OCI-LY7 (cell line): ENCODE data around the gene MRAP. TPM values are rescaled to one million over a fixed set of nuclear protein-coding genes. Genes with fewer than 3 reads are reported as not detected.

Experiments
- BruUV-seq: library from RNA; stranded (reverse); fragments of 400-500 nt; replicated peaks from 2 replicates; lab custom pipeline; 2021; lab: Mats Ljungman, UMichigan
- CTCF ChIA-PET: fragments of 300-600 bp; sonication (Branson Sonifier 250); formaldehyde crosslinking; loops from one replicate; lab custom pipeline; 2022; ENCODE audit warnings: antibody characterized with exemption; ENCODE audit not compliant: unreplicated experiment; lab: Charles Lee
- POLR2A ChIA-PET: fragments of 300-600 bp; sonication (Branson Sonifier 250); formaldehyde crosslinking; loops from one replicate; lab custom pipeline; 2022; ENCODE audit warnings: antibody characterized with exemption; lab: Charles Lee
- DNase-seq: peaks from one replicate; pipeline ENCODE4 v3.0.0-alpha.2; 2015; ENCODE audit warnings: low spot score
- H2AFZ ChIP-seq: fragments of 200-600 bp; sonication (generic), shearing (Covaris generic); 2 replicates; pipeline ENCODE4 v1.6.1; 2014; ENCODE audit warnings: mild to moderate bottlenecking, antibody characterized with exemption, low read length, moderate library complexity
- H3K27ac ChIP-seq: fragments of 200-600 bp; sonication (generic); 2 replicates; pipeline ENCODE4 v1.5.1; 2014; ENCODE audit warnings: mixed run types, low read depth, mild to moderate bottlenecking, moderate library complexity, low read length, inconsistent platforms; ENCODE audit not compliant: poor library complexity, severe bottlenecking
- H3K36me3 ChIP-seq: fragments of 200-600 bp; sonication (generic); 2 replicates; pipeline ENCODE4 v1.6.1; 2014; ENCODE audit warnings: mild to moderate bottlenecking, antibody characterized with exemption, low read length, moderate library complexity, mixed read lengths; ENCODE audit not compliant: insufficient read depth
- H3K4me1 ChIP-seq: fragments of 200-600 bp; sonication (generic); 2 replicates; pipeline ENCODE4 v1.5.1; 2014; ENCODE audit warnings: mild to moderate bottlenecking, low read length; ENCODE audit not compliant: insufficient read depth, poor library complexity, severe bottlenecking
- H3K4me2 ChIP-seq: fragments of 200-600 bp; sonication (generic); 2 replicates; pipeline ENCODE4 v1.6.1; 2014; ENCODE audit warnings: mild to moderate bottlenecking, low read length
- H3K4me3 ChIP-seq: fragments of 200-600 bp; sonication (generic); 2 replicates; pipeline ENCODE4 v1.5.1; 2014; ENCODE audit warnings: mild to moderate bottlenecking, low read depth, low read length; ENCODE audit not compliant: poor library complexity, severe bottlenecking
- H3K79me2 ChIP-seq: fragments of 200-600 bp; sonication (generic); 2 replicates; pipeline ENCODE4 v1.6.1; 2016; ENCODE audit warnings: low read depth, mild to moderate bottlenecking, low read length, moderate library complexity, mixed read lengths; ENCODE audit not compliant: insufficient read depth
- H3K9me2 ChIP-seq: fragments of 200-600 bp; sonication (generic); 2 replicates; pipeline ENCODE4 v1.6.1; 2016; ENCODE audit warnings: mild to moderate bottlenecking, low read length, mixed read lengths; ENCODE audit not compliant: insufficient read depth
- H3K9me3 ChIP-seq: fragments of 200-600 bp; sonication (generic); 2 replicates; pipeline ENCODE4 v1.6.1; 2014; ENCODE audit warnings: mild to moderate bottlenecking, mixed run types, low read length, mixed read lengths
- H4K20me1 ChIP-seq: fragments of 200-600 bp; sonication (generic); 2 replicates; pipeline ENCODE4 v1.6.1; 2014; ENCODE audit warnings: mild to moderate bottlenecking, antibody characterized with exemption, low read length, moderate library complexity, mixed read lengths; ENCODE audit not compliant: insufficient read depth
- CTCF ChIP-seq: fragments of 200-600 bp; sonication (generic); conservative IDR thresholded peaks from 2 replicates; pipeline ENCODE4 v1.5.1; 2014; ENCODE audit warnings: mild to moderate bottlenecking, antibody characterized with exemption, low read length, moderate library complexity, mixed read lengths
- EZH2phosphoT487 ChIP-seq: fragments of 200-600 bp; sonication (generic); IDR thresholded peaks from 2 replicates; pipeline ENCODE4 v1.6.1; 2018; ENCODE audit warnings: low read depth, borderline replicate concordance, mild to moderate bottlenecking, mixed run types, antibody characterized with exemption, low read length, moderate library complexity, mixed read lengths
- intact Hi-C: fragments of 100-400 bp; cut with micrococcal nuclease; formaldehyde crosslinking; loops from one replicate; pipeline ENCODE4 v1.10.0; 2022; ENCODE audit not compliant: unreplicated experiment
- total RNA-seq, 2 experiments: library from RNA; depleted of rRNA in 1 of 2; stranded (reverse); fragments of >200 nt in 1 of 2; shearing (Covaris generic) in 1 of 2; gene quantifications; 2 replicates each; pipeline ENCODE4 v1.2.3, GENCODE V29; 2014 to 2022

Gene MRAP
- total RNA-seq, 2 experiments from 2014 or later, result not detected

DNA sequence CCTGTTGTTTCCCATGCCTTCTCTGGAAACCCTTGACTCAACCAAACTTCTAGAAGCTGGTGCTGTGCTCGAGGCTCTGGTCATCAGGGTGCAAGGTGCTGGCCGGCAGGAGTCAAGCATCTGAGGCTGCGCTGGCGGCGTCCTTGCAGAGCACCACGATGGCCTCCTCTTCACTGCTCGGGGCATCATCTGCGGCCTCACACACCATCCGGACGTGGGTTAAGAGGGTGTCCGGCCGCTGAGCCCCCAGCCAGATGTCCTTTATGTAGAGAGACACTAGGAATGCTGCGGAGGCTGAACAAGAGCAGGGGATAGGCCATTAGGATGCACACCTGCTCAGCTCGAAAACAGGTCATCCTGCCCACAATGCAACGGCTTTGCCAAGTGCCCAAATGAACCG lies 16.2 kb downstream of the MRAP start:
- intact Hi-C loops, result no loop called here
- no peaks in the 10 kb centered on the region for H4K20me1 ChIP-seq
- H3K9me2 ChIP-seq, result no peaks in the 10 kb centered on the region
- no TSS peak for BruUV-seq
- H3K4me3 ChIP-seq, result no peak overlapping the region
- no peaks in the 10 kb centered on the region for H3K4me1 ChIP-seq
- no peak overlapping the region for H3K27ac ChIP-seq
- TF ChIP-seq CTCF (no peak), EZH2phosphoT487 (no peak)
- H2AFZ ChIP-seq, result no peak overlapping the region
- no peaks in the 10 kb centered on the region for H3K79me2 ChIP-seq
- H3K4me2 ChIP-seq, result no peak overlapping the region
- no peaks in the 10 kb centered on the region for H3K9me3 ChIP-seq
- ChIA-PET CTCF (no interaction called here), POLR2A (interaction anchor here (0.6 kb wide), 1 partner anchor 652 kb away, joined by 3 read pairs; no protein-coding TSS in a partner anchor)
- no peak for DNase-seq
- H3K36me3 ChIP-seq, result peaks cover 87% of the 10 kb centered on the region

- no peaks in the 10 kb centered on the region for H4K20me1 ChIP-seq
- H3K4me1 ChIP-seq, result no peaks in the 10 kb centered on the region
- H3K9me2 ChIP-seq, result no peaks in the 10 kb centered on the region
- intact Hi-C loops, result no loop called here
- H3K9me3 ChIP-seq, result no peaks in the 10 kb centered on the region
- ChIA-PET CTCF (no interaction called here), POLR2A (interaction anchor here (0.5 kb wide), 1 partner anchor 165 kb away, joined by 3 read pairs; no protein-coding TSS in a partner anchor)
- H3K27ac ChIP-seq, result no peak overlapping the region
- no peak for TF ChIP-seq EZH2phosphoT487
- no peak for TF ChIP-seq CTCF
- H3K4me3 ChIP-seq, result no peak overlapping the region
- peaks cover 96% of the 10 kb centered on the region for H3K36me3 ChIP-seq
- DNase-seq, result no peak
- BruUV-seq, result no TSS peak
- no peaks in the 10 kb centered on the region for H3K79me2 ChIP-seq
- no peak overlapping the region for H3K4me2 ChIP-seq
- H2AFZ ChIP-seq, result no peak overlapping the region
Measured at GRCh38 chr21:32315511-32316281, 17.0 kb downstream of the MRAP start.
